ENCODE measurements around the gene DENND1A.
"Not testable (repeated sequence)": the region's sequence is repeated elsewhere in the genome, so short reads cannot be mapped to it uniquely, and the experiment has no call there.

Gene DENND1A

DNA sequence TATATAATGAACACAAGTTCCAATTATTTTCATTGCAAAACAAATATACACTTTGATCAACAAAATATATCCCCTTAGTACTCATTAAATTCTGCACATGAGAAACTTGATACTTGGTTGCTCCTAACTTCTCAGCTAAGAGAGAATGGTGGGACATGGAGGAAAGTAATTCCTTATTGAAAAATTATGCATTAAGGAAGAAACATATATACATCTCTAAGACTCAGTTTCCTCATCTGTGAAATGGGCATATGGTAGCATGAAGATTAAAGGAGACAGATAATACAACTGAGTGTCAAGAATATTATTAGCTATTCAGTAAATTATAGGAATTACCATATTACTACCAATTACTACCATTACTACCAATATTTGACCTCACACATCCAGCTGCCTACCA lies 488.2 kb downstream of the DENND1A start:
- no peak for DNase-seq

DNA sequence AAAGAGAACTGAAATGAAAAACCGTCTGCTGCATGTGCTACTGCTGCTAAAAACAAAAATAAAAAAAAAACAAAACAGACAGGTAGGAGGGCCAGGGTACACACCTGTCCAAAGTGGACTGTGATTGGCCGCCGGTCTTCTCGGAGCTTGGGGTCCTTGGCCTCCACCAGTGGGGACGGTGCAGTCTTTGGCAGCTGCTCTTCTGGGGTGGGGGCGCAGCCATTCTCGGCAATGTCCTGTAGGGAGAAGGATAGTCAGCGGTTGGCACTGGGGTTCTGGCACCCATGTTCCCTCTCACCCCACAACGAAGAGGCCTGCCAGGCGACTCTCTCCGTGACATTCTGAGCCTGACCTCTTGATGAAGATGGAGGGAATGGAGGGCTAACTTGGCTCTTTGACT lies 489.7 kb downstream of the DENND1A start:
- DNase-seq = no peak

DNA sequence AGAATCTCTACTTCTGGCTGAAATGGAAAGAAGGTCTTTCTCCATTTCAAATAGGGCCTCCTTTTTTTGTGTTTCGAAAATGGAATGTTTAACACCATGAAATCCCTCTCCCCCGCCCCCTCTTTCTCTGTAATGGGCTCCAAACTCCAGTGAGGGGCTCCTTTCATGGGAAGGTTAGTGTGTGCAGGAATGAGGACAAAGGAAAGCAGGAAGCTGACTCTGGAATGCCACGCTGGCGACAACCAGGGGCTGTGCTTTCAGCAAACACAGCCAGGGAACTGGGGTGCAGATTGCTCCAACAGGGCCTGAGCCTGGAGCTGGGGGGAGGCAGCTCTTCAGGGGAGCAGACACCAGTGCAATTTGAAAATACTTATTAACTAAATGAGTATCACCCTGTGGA lies 491.1 kb downstream of the DENND1A start:
- no peak for DNase-seq

DNA sequence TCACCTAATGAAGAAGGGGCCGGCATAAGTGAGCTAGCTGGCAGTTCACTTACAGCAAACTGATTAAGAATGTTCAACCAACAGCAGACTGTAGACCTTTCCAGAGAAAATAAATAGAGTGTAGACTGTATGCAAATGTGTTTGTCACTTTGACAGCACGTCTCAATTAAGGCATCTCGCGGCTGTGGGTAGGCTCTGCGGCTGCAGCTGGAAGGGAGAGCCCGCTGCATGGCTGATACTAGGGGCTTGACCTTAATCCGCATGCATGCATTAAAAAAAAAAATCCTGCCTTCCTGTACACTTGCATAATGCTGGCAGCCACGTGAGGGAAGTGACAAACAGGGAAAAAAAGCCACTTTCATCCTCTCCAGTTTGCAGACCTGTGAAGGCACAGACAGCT lies 491.6 kb downstream of the DENND1A start:
- no peak for DNase-seq

DNA sequence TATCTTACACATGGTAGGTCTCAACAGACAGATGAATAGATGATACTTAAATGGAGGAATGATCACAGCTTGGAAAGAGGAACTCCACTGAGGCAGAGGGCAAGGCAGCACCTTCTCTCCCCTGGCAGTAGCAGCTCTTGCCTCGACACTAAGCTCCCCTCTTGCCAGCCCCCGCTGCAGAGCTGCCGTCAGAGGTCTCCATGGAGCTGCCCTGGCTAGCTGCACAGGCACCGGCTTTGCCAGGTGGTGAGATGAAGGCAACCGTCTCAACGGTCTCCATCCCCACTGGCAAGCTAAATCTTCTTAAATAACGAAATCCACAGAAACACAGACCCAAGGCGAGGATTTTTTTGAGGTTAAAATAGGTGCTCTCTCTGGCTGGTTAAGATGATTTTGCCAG lies 492.7 kb downstream of the DENND1A start:
- DNase-seq = no peak

DNA sequence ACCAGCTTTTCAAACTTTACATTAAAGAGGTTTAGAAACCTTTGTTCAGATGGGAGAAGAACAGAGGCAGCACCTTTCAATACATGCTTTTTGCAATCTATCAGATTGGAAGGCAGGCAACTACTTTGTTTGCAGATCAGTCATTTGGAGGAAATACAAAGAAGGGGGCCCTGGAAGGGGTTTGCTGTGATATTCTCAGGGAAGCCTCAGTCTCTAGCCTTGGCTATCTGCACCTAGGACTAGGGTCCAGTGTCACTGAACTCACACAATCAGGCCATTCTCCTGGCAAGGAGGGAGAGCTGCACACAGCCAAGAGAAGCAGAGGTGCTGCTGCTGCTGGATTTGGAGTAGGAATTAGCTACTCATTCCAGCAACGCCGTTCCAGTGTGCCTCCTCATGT lies 494.5 kb downstream of the DENND1A start:
- DNase-seq = no peak

DNA sequence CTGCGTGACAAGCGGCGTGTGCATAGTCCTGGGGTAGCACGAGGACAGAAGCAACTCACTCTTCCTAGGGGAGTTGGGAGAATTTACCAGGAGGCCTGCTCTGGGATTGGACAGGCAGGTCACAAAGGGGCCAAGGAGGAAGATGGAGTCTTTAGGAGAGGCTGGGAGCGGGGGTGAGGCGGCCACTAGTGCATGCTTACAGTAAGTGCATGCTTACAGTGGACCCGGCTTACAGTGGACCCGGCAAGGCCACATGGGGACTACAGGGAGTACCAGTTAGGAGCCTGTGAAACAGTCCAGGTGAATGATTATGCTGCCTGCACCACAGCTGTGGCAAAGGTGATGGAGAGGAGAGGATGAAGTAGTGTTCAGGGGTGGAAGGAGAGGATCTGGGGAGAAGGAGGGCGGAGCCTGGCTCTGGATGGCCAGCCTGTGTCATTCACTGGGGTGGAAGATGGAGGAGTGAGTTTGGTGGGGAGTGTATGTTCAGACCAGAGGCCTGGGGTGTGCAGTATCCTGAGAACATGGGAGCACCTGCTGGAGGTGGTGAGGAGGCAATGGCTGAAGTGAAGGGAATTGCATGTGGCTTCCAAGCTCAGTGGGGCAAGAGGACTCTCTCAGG lies 495.2 kb downstream of the DENND1A start:
- DNase-seq = no peak

DNA sequence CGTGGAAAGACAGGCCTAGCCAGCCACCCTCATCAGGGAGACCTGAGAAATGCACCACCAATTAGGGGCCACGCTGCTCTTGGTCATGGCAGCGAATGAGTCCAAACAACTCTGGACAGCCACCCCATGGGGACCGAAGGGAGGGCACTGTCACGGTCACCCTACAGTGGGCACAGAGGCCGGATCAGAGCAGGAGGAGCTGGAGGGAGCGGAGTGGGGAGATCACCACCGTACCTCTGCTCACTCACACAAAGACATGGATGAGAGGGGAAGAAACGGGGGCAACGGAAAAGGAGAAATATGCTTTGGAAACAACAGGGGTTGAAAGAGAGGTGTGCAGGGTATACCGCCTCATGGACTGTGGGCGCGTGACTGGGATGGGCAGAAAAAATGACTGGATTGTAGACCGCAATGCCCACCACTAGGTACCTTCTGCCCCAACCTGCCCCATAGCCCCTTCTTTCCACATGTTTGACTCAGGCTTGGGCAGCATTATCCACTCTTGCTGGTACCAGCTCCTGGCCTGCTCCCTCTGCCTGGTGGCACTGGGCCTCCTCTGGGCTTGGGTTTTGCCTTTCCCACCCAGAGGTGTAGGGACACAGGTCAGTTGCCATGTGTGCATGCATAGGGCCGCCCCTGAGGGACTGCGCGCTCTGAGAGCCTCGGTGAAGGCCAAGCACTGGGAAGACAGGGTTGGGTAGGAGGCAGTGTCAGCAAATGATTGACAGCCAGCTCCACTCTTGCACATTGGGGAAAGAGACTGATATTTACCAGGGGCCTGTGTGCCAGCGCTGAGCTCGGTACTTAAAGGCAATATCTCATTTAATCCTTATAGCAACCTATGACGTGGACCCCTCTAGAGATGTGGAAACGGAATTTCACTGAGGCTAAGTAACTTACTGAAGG lies 497.3 kb downstream of the DENND1A start:
- DNase-seq = no peak

DNA sequence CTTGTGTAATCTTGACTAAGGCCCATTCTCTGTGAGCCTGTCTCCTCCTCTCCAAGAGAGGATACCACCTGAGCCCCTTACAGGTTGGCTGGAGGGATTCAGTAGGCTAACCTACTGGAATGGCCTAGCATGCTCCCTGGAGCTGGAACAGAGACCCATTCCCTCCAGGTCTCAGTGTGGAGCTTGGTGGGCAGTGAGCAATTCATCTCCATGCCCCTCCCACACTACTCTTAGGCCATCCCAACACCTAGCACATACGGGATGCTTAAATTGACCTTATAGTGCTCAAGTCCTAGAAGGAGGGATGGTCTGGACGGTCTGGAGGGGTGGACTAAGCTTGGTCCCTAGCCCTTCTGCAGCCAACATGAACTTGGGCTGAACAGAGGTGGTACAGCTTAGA lies 498.3 kb downstream of the DENND1A start:
- DNase-seq = no peak

DNA sequence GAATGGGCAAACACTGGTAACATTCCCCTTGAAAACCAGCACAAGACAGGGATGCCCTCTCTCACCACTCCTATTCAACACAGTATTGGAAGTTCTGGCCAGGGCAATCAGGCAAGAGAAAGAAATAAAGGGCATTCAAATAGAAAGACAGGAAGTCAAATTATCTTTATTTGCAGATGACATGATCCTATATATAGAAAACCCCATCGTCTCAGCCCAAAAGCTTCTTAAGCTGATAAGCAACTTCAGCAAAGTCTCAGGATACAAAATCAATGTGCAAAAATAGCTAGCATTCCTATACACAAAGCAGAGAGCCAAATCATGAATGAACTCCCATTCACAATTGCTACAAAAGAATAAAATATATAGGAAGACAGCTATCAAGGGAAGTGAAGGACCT lies 501.5 kb downstream of the DENND1A start:
- not testable (repeated sequence) for DNase-seq

DNA sequence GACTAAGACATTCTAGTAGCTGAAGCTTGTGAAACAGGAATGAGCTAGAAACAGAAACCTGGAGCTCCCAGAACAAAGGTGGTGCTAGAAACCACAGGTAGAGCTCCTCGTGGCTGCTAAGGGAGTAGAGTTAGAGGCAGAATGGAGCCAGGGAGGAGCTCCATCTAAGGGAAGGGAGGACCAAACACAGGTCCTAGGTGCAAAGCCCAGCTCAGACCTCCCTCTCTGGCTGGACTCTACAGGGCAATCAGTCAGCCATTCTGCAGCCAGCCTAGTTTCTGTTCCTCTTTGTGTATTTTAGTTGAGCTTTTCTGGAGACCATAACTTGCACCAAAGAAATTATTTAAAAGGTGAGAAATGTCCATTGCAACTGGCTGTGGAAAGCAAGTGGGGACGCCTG lies 503.5 kb downstream of the DENND1A start:
- DNase-seq = no peak

DNA sequence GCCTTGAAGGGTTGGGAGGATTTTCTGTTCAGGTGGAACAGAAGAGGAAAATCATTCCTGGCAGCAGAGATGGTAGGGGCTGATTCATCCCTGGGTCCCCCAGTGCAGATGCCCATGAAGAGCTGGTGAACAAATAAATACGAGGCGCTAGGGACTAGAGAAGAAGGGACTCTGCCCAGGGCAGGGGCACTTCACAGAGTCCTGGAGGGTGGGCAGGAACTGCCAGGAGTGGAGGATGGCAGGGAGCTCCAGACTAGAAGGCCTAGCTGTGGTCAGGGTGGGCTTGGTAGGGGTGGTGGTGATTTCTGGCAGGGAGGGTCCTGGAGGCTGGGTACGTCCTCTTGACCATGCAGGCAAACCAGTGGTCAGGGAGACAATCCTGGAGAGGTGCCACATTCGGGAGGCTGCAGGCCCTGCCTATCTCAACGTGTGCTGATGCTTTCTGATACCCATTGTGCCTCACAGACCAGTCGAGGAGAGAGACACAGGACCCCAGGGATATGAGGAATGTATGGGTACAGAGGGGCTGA lies 504.0 kb downstream of the DENND1A start:
- no peak for DNase-seq

DNA sequence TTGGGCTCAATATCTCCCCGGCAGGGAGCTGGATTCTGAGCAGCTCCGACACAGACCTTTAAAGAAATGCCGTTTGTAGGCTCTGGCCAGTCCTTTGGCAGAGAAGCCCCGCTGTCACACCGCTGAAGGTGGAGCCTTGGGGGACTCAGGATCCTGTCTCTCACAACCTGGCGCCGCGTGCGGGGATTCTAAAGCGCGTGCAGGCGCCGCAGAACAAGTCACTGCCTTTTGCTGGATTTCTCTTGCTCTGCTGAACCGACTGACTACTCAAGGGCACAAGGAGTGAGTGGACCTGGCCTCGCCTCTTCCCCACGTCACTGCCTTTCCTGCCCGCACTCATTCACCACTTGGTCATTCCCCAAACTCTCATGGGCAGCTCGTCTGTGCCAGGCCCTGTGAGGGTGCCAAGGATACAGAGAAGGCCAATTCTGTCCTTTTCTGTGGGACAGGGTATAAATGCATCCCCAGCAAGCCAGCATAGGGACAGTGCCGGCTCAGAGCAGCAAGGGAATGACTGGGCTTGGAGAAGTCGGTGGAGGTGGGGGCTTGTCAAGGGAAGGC lies 504.6 kb downstream of the DENND1A start:
- DNase-seq = no peak

DNA sequence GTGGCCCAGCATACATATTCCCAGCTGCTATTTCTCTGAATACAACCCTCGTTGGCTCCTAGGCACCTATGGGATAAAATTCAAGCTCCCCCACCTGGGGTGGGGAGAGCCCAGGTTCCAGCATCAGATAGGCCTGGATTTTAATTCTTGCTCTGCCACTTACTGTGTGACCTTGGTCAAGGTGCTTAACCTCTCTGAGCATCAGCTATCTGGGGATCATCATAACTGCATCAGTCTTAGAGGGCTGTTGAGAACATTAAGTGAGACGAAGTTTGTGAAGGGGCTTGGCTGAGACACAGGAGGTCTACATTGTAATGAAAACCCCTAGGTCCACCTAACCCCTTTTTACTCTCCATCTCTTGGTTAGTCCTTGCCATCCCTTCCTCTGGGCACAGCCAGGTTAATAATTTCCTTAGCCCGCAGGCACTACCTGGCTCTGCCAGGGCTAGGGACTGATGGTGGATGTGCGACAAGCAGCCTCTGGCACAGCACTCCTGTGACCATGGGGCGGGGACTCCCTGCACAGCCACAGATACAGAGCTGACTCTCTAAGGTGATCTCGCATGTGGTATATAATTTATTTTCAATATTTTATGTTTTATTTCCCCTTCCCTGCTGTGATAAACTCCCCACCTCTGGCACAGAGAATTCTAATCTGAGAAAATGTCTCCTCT lies 505.2 kb downstream of the DENND1A start:
- no peak for DNase-seq

DNA sequence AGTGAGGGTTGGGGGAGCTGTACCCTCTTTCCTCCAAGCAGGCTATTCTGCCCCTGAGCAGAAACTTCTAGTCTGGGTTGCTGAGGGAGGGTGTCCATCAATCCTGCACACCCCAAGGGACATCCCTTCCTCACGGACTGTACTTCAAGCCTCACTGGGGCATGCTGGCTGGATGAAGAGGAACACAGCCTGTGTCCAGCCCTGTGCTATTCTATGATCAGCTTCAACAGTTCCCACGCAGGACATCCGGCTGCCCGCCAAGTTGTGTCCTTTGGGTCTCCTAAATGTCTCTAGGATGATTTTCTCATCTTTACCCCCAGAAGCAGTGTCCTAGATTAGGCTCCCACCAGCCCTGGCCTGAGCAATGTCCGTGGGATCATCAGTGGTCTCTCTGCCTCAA lies 505.8 kb downstream of the DENND1A start:
- no peak for DNase-seq

DNA sequence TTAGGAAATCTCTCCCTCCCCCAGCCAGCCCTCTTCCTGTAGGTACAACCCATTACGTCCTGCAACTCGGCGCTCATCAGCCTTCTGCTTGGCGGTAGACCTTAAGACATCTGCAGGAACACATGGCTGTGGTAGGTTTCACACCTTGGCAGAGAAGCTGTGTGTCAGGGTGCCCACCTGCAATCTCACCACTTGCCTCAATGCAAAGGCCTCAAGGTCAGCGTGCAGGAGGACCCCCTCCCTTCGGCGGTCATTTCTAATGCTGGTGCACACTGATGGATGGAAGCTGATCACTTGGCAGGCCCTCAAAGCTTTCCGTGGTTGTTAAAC lies 506.6 kb downstream of the DENND1A start:
- no peak for DNase-seq

DNA sequence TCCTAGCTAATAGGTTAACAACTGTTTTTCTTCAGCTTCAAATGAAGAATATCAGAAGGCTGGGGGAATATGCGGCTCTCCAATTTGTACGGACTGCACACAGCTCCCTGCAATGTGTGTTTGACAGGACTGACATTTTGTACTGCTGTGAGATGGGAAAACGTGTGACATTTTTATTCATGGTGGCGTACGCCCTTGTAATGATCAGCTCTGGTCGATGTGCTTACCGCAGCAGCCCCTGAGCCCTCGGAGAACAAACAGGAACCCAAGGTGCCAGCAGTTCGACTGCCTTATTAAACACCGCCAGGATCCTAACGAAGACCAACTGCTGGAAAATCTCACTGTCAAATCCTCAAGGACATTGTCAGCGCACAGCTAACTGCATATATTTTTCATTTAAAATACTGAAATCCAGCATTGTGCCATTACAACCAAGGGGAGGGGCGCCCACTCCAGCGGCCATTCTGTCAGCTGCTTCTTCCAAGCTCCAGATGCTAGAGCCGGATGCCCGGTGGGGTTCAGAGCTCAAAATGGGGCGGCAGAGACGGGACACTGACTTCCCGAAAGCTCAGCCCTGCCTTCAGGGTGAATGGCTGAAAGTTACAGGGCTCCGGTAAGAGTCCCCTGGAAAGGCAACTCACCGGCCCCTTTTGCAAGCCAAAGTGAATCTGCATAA lies 507.2 kb downstream of the DENND1A start:
- no peak for DNase-seq

DNA sequence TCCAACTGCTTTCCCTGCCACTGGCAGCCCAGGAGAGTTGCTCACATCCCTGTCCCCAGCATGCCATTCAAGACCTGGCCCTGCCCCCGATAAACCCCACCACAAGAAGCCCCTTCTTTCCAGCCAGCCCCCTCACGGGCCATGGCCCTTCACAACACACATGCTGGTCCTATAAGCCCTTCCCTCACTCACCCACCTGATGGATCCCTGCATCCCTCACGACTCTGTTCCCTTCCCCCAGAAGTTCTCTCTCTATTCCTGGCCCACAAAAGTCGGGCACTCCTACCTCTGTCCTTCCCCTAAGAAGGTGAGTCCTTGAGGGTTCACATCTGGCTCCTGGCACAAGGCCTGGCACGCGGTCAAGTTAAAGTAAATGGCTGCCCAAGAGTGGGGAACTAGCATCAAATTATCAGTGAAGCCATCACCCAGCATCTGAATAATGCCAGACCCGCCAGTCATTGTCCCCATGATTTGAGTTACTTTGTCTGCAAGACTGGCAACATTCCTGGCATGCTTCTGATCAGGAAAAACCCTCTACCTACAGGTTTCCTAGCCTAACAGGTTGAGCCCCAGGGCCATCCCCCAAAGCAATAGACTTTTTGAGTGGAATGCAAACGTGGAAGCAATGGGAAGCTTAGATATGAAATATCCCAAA lies 508.0 kb downstream of the DENND1A start:
- no peak for DNase-seq

DNA sequence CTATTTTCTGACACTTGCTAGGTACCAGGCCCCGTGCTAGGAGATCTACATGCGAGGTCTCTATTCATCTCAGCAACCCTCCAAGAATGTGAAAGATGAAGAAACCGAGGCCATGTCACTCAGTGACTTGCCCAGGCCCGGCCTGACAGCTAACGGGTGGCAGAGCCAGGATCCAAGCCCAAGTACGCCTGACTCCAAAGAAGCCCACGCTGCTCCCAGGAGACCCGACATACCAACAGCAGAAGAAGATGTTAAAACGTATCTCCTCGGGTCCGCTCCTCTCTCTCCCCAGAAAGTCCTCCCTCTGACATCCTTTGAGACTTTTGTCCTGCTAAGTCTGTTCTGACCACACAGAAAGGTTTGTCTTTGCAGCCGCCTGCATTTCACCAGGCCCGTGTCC lies 508.7 kb downstream of the DENND1A start:
- no peak for DNase-seq

DNA sequence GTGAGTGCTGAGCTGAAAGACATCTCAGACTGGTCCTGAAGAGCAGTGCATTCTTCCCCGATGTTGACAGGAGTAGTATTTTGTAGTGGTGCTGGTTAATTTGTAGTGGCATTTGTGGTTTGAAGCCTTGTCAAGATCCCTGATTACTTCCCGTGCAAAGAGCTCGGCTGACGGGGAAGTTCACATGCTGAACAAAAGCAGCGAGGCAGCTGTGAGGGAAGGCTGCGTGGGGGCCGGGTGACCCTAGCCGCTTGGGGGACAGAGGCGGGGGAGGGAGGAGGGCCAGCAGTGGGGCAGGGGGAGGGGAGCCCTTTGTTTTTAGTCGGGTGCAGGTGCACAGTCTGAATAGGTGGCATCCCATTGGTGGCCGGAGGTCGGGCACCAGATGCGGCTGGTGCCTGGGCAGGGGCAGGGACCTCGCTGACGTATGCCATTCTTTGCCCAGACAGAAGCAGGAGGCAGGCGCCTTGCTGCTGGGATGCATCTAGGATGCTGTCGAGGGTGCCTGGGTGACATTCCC lies 509.3 kb downstream of the DENND1A start:
- DNase-seq = no peak

DNA sequence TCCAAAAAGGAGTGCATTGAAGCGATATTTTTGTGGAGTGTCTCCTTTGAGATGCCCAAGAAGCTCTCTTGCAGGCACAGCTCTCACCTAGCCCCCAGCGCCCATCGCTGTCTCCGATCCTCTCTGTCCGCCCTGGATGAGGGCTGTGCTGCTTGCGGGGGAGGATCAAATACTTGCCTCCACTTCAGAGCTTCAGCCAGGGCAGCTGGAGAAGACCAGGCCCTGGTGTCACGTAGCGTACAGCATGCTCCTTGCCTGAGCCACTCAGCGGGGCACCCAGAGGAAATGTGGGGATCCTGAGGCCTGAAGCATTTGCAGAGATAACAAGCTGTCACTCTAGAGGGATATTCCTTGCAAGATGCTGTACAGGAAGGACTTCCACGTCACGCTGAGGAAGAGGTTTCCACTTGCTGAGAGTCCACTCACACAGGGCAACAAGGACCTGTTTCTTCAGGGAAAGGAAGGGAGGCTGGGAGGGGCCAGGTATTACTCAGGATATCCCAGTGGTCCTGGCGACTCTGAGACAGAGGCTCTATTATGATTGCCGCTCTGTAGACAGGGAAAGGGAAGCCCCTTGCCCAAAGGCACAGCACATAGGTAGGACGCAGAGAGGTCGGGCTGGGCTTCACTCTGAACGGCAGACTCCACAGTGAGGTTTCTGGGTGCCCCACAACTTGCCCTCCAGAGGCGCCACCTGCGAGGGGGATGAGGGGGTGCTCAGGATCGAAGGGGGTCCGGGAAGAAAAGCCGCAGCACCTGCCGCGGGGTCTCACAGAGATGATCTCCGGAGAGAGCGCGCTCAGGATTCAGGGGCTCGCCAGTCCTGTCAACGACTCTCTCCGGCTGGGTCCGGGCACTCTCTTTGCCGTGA lies 510.0 kb downstream of the DENND1A start:
- no peak for DNase-seq
